ENCODE data around the gene FOXO6.

DNA sequence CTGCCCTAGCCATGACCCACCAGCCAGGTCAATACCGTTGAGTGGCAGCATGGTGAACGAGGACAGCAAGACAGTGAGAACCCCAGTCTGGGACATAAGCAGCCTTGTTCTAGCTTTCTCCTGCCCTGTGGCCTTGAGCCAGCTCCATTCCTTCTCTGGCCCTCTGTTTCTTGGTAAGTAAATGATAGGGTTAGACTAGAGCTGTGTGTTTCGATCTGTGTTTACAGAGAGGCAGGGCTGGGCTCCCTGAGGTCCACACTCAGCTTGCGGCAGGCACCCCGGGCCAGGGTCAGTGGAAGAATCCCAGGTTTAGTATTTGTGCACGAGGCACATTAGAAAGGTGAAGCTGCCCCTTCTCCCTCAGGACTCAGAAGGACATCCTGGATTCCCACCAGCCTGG, 27.3 kb downstream of the FOXO6 start:
- TF ChIP-seq ELF4 (IDR thresholded peaks at IDR 0.05): no peak
- no peak for TF ChIP-seq BHLHE40 (IDR thresholded peaks at IDR 0.05; ENCODE audit: borderline replicate concordance)
- no peak for TF ChIP-seq FOXK2 (IDR thresholded peaks at IDR 0.05)
- no peak for TF ChIP-seq CTBP1 (IDR thresholded peaks at IDR 0.05; ENCODE audit: borderline replicate concordance)
- TF ChIP-seq ZNF384 (IDR thresholded peaks at IDR 0.05): no peak
- TF ChIP-seq FOXA1 (IDR thresholded peaks at IDR 0.05): no peak
- TF ChIP-seq L3MBTL2 (conservative IDR thresholded peaks at IDR 0.05): no peak
- no peak for TF ChIP-seq LEF1 (IDR thresholded peaks at IDR 0.05; ENCODE audit: borderline replicate concordance)
- TF ChIP-seq SP1 (IDR thresholded peaks at IDR 0.05): no peak
- TF ChIP-seq TARDBP (IDR thresholded peaks at IDR 0.05): no peak

All from HEK293T (cell line).